ENCODE results near the gene GNB4.

Gene GNB4

GRCh38 chr3:179375091-179375999, 75.9 kb downstream of the GNB4 start:
- DNase-seq (ENCODE audit: low spot score): no peak
- TF ChIP-seq CTCF (IDR thresholded peaks at IDR 0.05; ENCODE audit: extremely low read depth, missing control alignments): no peak

- no peak for DNase-seq (ENCODE audit: low spot score)
- no peak for TF ChIP-seq CTCF (IDR thresholded peaks at IDR 0.05; ENCODE audit: extremely low read depth, missing control alignments)
These were observed 77.3 kb downstream of the GNB4 start for GRCh38 chr3:179373938-179374337.

GRCh38 chr3:179369621-179370020, 81.6 kb downstream of the GNB4 start:
- no peak for TF ChIP-seq CTCF (IDR thresholded peaks at IDR 0.05; ENCODE audit: extremely low read depth, missing control alignments)
- no peak for DNase-seq (ENCODE audit: low spot score)

GRCh38 chr3:179363332-179363731, 87.9 kb downstream of the GNB4 start:
- no peak for TF ChIP-seq CTCF (IDR thresholded peaks at IDR 0.05; ENCODE audit: extremely low read depth, missing control alignments)
- no peak for DNase-seq (ENCODE audit: low spot score)

- TF ChIP-seq CTCF (IDR thresholded peaks at IDR 0.05; ENCODE audit: extremely low read depth, missing control alignments): no peak
- DNase-seq (ENCODE audit: low spot score): no peak
These were observed 95.3 kb downstream of the GNB4 start for GRCh38 chr3:179355996-179356395.

- DNase-seq (ENCODE audit: low spot score): peak; percentile 72
These were observed 102.8 kb downstream of the GNB4 start for GRCh38 chr3:179348325-179349013.

More at GRCh38 chr3:179348325-179349013, 102.8 kb downstream of the GNB4 start:
- no peak for TF ChIP-seq CTCF (IDR thresholded peaks at IDR 0.05; ENCODE audit: extremely low read depth, missing control alignments)
